ENCODE data around the gene CD300E.

GRCh38 chr17:74641224-74641957, 17.9 kb upstream of the CD300E start:
- TF ChIP-seq GATA3 (IDR thresholded peaks at IDR 0.05; ENCODE audit: low read depth, low read length), result no peak
- TF ChIP-seq GATA2 (IDR thresholded peaks at IDR 0.05; ENCODE audit: low read depth, low read length), result no peak

Data from SH-SY5Y (cell line).